Measurements from ENCODE around the gene EFNB1. TPM values are rescaled to one million over a fixed set of nuclear protein-coding genes. Genes with fewer than 3 reads are reported as not detected.

Gene EFNB1
- total RNA-seq (2022; extraction: Qiagen RNA extraction; ENCODE audit: low read depth): 5.8 to 10.7 TPM (median 9.8 TPM) in 5 replicates

GRCh38 chrX:68828740-68829581 lies at the start of gene EFNB1:
TSS of gene EFNB1 (plus strand) at chrX:68829021. CDS start at chrX:68829777, 756 bp downstream.

Other genes starting within 250 kb of the EFNB1 start
- 0.79 to 2.0 TPM (median 1.7 TPM) in 5 replicates for gene STARD8, start 181.4 kb upstream of the EFNB1 start, total RNA-seq (2022; extraction: Qiagen RNA extraction; ENCODE audit: low read depth)